C4-2B (cell line): ENCODE results near the gene AMZ1.

Experiments used
- CTCF ChIP-seq: fragments of 450-650 bp; conservative IDR thresholded peaks from 2 replicates; pipeline ENCODE4 v1.5.1; 2017; ENCODE audit warnings: mild to moderate bottlenecking
- ZFX ChIP-seq: fragments of 450-650 bp; IDR thresholded peaks from 2 replicates; pipeline ENCODE4 v1.6.1; 2017

DNA sequence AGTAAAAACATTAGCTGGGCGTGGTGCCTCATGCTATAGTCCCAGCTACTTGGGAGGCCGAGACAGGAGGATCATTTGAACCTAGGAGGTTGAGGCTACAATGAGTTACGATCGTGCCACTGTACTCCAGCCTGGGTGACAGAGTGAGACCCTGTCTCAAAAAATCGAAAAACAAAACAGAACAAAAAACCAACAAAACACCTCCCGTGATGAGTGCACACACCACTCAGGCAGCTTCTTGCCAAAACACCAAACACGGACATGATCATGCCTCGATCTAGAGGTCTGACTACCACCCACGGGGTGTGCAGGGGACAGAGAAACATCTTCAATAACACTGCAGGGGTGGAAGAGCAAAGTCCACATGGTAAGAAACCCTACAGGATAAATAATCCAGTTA lies 44.4 kb downstream of the AMZ1 start:
- TF ChIP-seq CTCF (no peak), ZFX (no peak)
